ENCODE measurements around the gene SYF2. TPM values are rescaled to one million over a fixed set of nuclear protein-coding genes. Genes with fewer than 3 reads are reported as not detected.

Gene SYF2
- total and polyA plus RNA-seq, 2 donors (not counting 1 experiment from before 2014, with no cell fraction given), result 21.9 to 67.3 TPM

DNA sequence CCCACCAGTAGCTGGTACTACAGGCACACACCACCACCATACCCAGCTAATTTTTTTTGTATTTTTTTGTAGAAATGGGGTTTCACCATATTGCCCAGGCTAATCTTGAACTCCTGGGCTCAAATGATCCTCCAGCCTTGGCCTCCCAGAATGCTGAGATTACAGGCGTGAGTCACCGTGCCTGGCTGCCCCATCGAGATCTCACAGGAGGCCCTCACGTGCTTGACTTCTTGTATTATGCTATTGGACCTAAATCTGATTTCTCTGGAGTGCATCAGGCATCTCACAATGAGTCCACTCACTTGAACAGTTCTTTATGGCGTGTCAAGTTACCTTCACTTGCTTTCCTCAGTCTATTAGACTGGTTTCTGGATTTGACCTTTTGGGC lies 24.3 kb upstream of the SYF2 start:
- TF ChIP-seq CTCF (IDR thresholded peaks at IDR 0.05), result no peak
- TF ChIP-seq EZH2 (IDR thresholded peaks at IDR 0.05; ENCODE audit: borderline replicate concordance, insufficient read depth, low read depth, low read length, poor library complexity, severe bottlenecking), result no peak
- CTCF ChIA-PET, result no interaction called here
- Mint-ChIP-seq H3K4me3 (no peak overlapping the region), H3K27me3 (no peaks in the 10 kb centered on the region), H3K4me1 (peaks cover 15% of the 10 kb centered on the region), H3K9me3 (ENCODE audit: insufficient read depth) (no peaks in the 10 kb centered on the region), H3K27ac (no peak overlapping the region)
- WGBS (ENCODE audit: insufficient coverage), result 98% methylated on average over 5 of the region's 5 CpGs
- Histone ChIP-seq H3K36me3 (replicated peaks in 1 of 2; ENCODE audit: control extremely low read depth in 1 of 2, control insufficient read depth in 1 of 2, extremely low read depth in 1 of 2, insufficient read depth in 2 of 2, low read length in 1 of 2) (no peaks in the 10 kb centered on the region), H3K9me3 (ENCODE audit: control extremely low read depth in 1 of 3, control insufficient read depth in 2 of 3, insufficient read depth in 1 of 3, low read length in 2 of 3) (no peaks in the 10 kb centered on the region), H3K4me3 (ENCODE audit: control extremely low read depth in 1 of 5, extremely low read depth in 1 of 5, insufficient read depth in 1 of 5, low read depth in 2 of 5, low read length in 4 of 5) (no peak overlapping the region), H2AFZ (ENCODE audit: insufficient read depth, low read depth, low read length, poor library complexity, severe bottlenecking) (no peak overlapping the region), H3K4me2 (replicated peaks; ENCODE audit: low read depth, low read length, poor library complexity, severe bottlenecking) (no peak overlapping the region), H3K79me2 (ENCODE audit: control insufficient read depth, insufficient read depth, low read length) (peaks cover 59% of the 10 kb centered on the region), H4K20me1 (ENCODE audit: control insufficient read depth, insufficient read depth, low read length, poor library complexity, severe bottlenecking) (peaks cover 42% of the 10 kb centered on the region), H3K27me3 (replicated peaks in 1 of 4; ENCODE audit: control extremely low read depth in 1 of 4, control insufficient read depth in 3 of 4, insufficient read depth in 4 of 4, low read length in 3 of 4) (no peaks in the 10 kb centered on the region), H3K27ac (ENCODE audit: low read length in 2 of 2) (no peak overlapping the region), H3K4me1 (ENCODE audit: control insufficient read depth in 2 of 2, insufficient read depth in 2 of 2, low read length in 2 of 2) (peaks cover 0 to 2% of the 10 kb centered on the region in 2 donors), H3K9ac (ENCODE audit: low read length) (no peak overlapping the region)
- intact Hi-C loops (cut with micrococcal nuclease), result no loop called here
- ATAC-seq (ENCODE audit: low read depth) (no peak), DNase-seq (peak; percentile 2)
- POLR2A ChIA-PET, result no interaction called here

DNA sequence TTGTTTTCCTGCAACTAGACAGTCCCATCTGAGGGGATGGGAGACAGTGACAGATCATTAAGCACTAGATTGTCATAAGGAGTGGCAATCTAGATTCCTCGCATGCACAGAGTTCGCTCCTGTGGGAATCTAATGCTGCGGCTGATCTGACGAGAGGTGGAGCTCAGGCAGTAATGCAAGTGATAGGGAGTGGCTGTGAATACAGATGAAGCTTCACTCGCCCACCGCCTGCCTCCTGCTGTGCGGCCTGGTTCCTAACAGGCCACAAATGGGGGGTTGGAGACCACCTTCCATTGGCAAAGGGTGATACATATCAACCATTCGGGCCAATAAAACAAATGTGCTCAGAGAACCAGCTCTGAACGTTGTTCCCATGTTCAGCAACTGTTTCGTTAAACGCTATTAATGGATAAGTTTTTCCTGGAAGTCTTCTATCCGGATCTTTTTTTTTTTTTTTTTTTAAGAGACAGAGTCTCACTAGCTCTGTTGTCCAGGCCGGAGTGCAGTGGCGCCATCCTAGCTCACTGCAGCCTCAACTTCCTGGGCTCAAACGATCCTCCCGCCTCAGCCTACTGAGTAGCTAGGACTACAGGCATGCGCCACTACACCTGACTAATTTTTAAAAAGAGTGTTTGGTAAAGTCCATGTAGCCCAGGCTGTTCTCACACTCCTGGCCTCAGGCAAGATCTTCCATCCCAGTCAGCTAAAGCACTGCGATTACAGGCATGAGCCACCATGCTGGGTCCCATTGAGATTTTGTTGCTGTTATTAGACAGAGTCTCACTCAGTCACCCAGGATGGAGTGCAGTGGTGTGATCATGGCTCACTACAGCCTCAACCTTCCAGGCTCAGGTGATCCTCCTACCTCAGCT lies 23.6 kb upstream of the SYF2 start:
- Histone ChIP-seq H3K9ac (ENCODE audit: low read length) (no peak overlapping the region), H3K36me3 (replicated peaks in 1 of 2; ENCODE audit: control extremely low read depth in 1 of 2, control insufficient read depth in 1 of 2, extremely low read depth in 1 of 2, insufficient read depth in 2 of 2, low read length in 1 of 2) (no peaks in the 10 kb centered on the region), H3K4me2 (replicated peaks; ENCODE audit: low read depth, low read length, poor library complexity, severe bottlenecking) (no peak overlapping the region), H3K4me3 (ENCODE audit: control extremely low read depth in 1 of 5, extremely low read depth in 1 of 5, insufficient read depth in 1 of 5, low read depth in 2 of 5, low read length in 4 of 5) (no peak overlapping the region), H4K20me1 (ENCODE audit: control insufficient read depth, insufficient read depth, low read length, poor library complexity, severe bottlenecking) (peaks cover 38% of the 10 kb centered on the region), H3K9me3 (ENCODE audit: control extremely low read depth in 1 of 3, control insufficient read depth in 2 of 3, insufficient read depth in 1 of 3, low read length in 2 of 3) (no peaks in the 10 kb centered on the region), H3K27ac (ENCODE audit: low read length in 2 of 2) (no peak overlapping the region), H2AFZ (ENCODE audit: insufficient read depth, low read depth, low read length, poor library complexity, severe bottlenecking) (no peak overlapping the region), H3K27me3 (replicated peaks in 1 of 4; ENCODE audit: control extremely low read depth in 1 of 4, control insufficient read depth in 3 of 4, insufficient read depth in 4 of 4, low read length in 3 of 4) (no peaks in the 10 kb centered on the region), H3K4me1 (ENCODE audit: control insufficient read depth in 2 of 2, insufficient read depth in 2 of 2, low read length in 2 of 2) (peaks cover 0 to 2% of the 10 kb centered on the region in 2 donors), H3K79me2 (ENCODE audit: control insufficient read depth, insufficient read depth, low read length) (peaks cover 54% of the 10 kb centered on the region)
- peaks cover 14% of the 10 kb centered on the region for H3K4me1 Mint-ChIP-seq
- no peaks in the 10 kb centered on the region for H3K9me3 Mint-ChIP-seq (ENCODE audit: insufficient read depth)
- TF ChIP-seq EZH2 (IDR thresholded peaks at IDR 0.05; ENCODE audit: borderline replicate concordance, insufficient read depth, low read depth, low read length, poor library complexity, severe bottlenecking), result no peak
- TF ChIP-seq CTCF (IDR thresholded peaks at IDR 0.05), result no peak
- H3K27me3 Mint-ChIP-seq, result no peaks in the 10 kb centered on the region
- ChIA-PET POLR2A (no interaction called here), CTCF (no interaction called here)
- H3K4me3 Mint-ChIP-seq, result no peak overlapping the region
- no peak overlapping the region for H3K27ac Mint-ChIP-seq
- ATAC-seq (ENCODE audit: low read depth), result no peak
- WGBS (ENCODE audit: insufficient coverage), result 96% methylated on average over 12 of the region's 18 CpGs
- intact Hi-C loops (cut with micrococcal nuclease), result no loop called here
- peak; percentile 1 for DNase-seq
